GM12878 (cell line): ENCODE results near the gene GNL3.

Experiments used
- CTCF ChIP-seq, 3 experiments: IDR thresholded peaks in 2 of 3; conservative IDR thresholded peaks in 1 of 3; 2 replicates each; pipeline ENCODE4 v1.5.1; 2011; ENCODE audit warnings: low read depth in 3 of 3, low read length in 3 of 3, mild to moderate bottlenecking in 3 of 3, control low read depth in 2 of 3, moderate library complexity in 2 of 3, inconsistent platforms in 1 of 3, mixed read lengths in 1 of 3; ENCODE audit not compliant: control insufficient read depth in 2 of 3, insufficient read depth in 1 of 3; ENCODE audit errors: extremely low read depth in 1 of 3
- EZH2 ChIP-seq: IDR thresholded peaks from 2 replicates; pipeline ENCODE4 v1.6.1; 2012; ENCODE audit warnings: low read depth, mild to moderate bottlenecking, control low read depth, inconsistent platforms, low read length, borderline replicate concordance; ENCODE audit not compliant: control insufficient read depth
- TCF12 ChIP-seq: IDR thresholded peaks from 2 replicates; pipeline ENCODE4 v1.6.1; 2011; ENCODE audit warnings: low read depth, mild to moderate bottlenecking, low read length
- TF ChIP-seq, protein P1 (sequence below): fragments of 450-650 bp; IDR thresholded peaks from 2 replicates; pipeline ENCODE4 v1.6.1; 2018; ENCODE audit warnings: mild to moderate bottlenecking, low read depth, moderate library complexity; ENCODE audit not compliant: partially characterized antibody

DNA sequence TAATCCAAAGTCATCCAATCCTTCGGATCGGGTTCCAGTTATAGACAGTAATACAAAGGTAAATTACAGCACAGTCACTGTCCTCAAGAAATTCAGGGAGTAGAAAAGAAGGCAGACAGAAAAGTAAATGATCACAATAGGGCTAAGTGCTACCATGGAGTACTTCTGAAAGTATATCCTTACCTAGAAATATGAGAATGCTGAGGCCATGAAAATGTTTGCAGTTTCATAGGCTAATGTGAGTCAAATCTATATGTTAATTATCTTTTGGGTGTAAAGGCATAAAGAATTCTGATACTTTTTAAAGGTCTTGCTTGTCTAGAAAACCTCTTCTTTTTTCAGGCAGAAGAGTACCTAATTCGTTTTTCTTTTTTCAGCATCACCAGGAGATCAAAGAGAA is 29.9 kb upstream of the GNL3 start:
- TF ChIP-seq EZH2 = no peak
- TF ChIP-seq TCF12 = no peak
- TF ChIP-seq CTCF (IDR thresholded peaks at IDR 0.05 in 2 of 3, conservative IDR thresholded peaks at IDR 0.05 in 1 of 3; ENCODE audit: control insufficient read depth in 2 of 3, extremely low read depth in 1 of 3, insufficient read depth in 1 of 3, low read depth in 3 of 3, low read length in 3 of 3) = no peak
- TF ChIP-seq, protein P1, sequence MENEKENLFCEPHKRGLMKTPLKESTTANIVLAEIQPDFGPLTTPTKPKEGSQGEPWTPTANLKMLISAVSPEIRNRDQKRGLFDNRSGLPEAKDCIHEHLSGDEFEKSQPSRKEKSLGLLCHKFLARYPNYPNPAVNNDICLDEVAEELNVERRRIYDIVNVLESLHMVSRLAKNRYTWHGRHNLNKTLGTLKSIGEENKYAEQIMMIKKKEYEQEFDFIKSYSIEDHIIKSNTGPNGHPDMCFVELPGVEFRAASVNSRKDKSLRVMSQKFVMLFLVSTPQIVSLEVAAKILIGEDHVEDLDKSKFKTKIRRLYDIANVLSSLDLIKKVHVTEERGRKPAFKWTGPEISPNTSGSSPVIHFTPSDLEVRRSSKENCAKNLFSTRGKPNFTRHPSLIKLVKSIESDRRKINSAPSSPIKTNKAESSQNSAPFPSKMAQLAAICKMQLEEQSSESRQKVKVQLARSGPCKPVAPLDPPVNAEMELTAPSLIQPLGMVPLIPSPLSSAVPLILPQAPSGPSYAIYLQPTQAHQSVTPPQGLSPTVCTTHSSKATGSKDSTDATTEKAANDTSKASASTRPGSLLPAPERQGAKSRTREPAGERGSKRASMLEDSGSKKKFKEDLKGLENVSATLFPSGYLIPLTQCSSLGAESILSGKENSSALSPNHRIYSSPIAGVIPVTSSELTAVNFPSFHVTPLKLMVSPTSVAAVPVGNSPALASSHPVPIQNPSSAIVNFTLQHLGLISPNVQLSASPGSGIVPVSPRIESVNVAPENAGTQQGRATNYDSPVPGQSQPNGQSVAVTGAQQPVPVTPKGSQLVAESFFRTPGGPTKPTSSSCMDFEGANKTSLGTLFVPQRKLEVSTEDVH = no peak
